ENCODE measurements around the gene ICAM2.

Gene ICAM2

GRCh38 chr17:63998721-63999679 lies 21.4 kb downstream of the ICAM2 start:
- peaks cover 25% of the 10 kb centered on the region for H3K27me3 ChIP-seq (ENCODE audit: control insufficient read depth, insufficient read depth, low read length)
- peaks cover 6% of the 10 kb centered on the region for H3K4me1 ChIP-seq (ENCODE audit: control insufficient read depth, insufficient read depth, low read length)
- H3K36me3 ChIP-seq (ENCODE audit: control insufficient read depth, insufficient read depth, low read length): no peaks in the 10 kb centered on the region
- peak overlapping the region; percentile 93 for H3K4me3 ChIP-seq (ENCODE audit: low read depth, low read length)
- H3K9me3 ChIP-seq (ENCODE audit: control insufficient read depth, insufficient read depth, low read length): no peaks in the 10 kb centered on the region
- H3K9ac ChIP-seq (ENCODE audit: low read depth, low read length): no peak overlapping the region

GRCh38 chr17:63998050-63998720 lies 22.2 kb downstream of the ICAM2 start, which contains the start of gene PRR29:
PRR29 (plus strand) TSS chr17:63998351; CDS start chr17:63998365, 14 bp downstream.
- Histone ChIP-seq H3K27me3 (ENCODE audit: control insufficient read depth, insufficient read depth, low read length) (peaks cover 29% of the 10 kb centered on the region), H3K36me3 (ENCODE audit: control insufficient read depth, insufficient read depth, low read length) (no peaks in the 10 kb centered on the region), H3K9ac (ENCODE audit: low read depth, low read length) (no peak within 1 kb of the TSS), H3K4me3 (ENCODE audit: low read depth, low read length) (peak within 1 kb of the TSS; percentile 93), H3K4me1 (ENCODE audit: control insufficient read depth, insufficient read depth, low read length) (peaks cover 6% of the 10 kb centered on the region), H3K9me3 (ENCODE audit: control insufficient read depth, insufficient read depth, low read length) (no peaks in the 10 kb centered on the region)

- peaks cover 6% of the 10 kb centered on the region for H3K4me1 ChIP-seq (ENCODE audit: control insufficient read depth, insufficient read depth, low read length)
- H3K9me3 ChIP-seq (ENCODE audit: control insufficient read depth, insufficient read depth, low read length): no peaks in the 10 kb centered on the region
- peaks cover 31% of the 10 kb centered on the region for H3K27me3 ChIP-seq (ENCODE audit: control insufficient read depth, insufficient read depth, low read length)
- H3K36me3 ChIP-seq (ENCODE audit: control insufficient read depth, insufficient read depth, low read length): no peaks in the 10 kb centered on the region
- H3K4me3 ChIP-seq (ENCODE audit: low read depth, low read length): peak overlapping the region; percentile 93
- H3K9ac ChIP-seq (ENCODE audit: low read depth, low read length): no peak overlapping the region
Observed at GRCh38 chr17:63997341-63998048, 22.9 kb downstream of the ICAM2 start.

GRCh38 chr17:63996430-63997182 lies 23.8 kb downstream of the ICAM2 start:
- H3K36me3 ChIP-seq (ENCODE audit: control insufficient read depth, insufficient read depth, low read length): no peaks in the 10 kb centered on the region
- peaks cover 6% of the 10 kb centered on the region for H3K4me1 ChIP-seq (ENCODE audit: control insufficient read depth, insufficient read depth, low read length)
- H3K9ac ChIP-seq (ENCODE audit: low read depth, low read length): no peak overlapping the region
- no peak overlapping the region for H3K4me3 ChIP-seq (ENCODE audit: low read depth, low read length)
- no peaks in the 10 kb centered on the region for H3K9me3 ChIP-seq (ENCODE audit: control insufficient read depth, insufficient read depth, low read length)
- H3K27me3 ChIP-seq (ENCODE audit: control insufficient read depth, insufficient read depth, low read length): peaks cover 37% of the 10 kb centered on the region

GRCh38 chr17:63995626-63996025 lies 24.8 kb downstream of the ICAM2 start:
- no peak overlapping the region for H3K4me3 ChIP-seq (ENCODE audit: low read depth, low read length)
- peaks cover 39% of the 10 kb centered on the region for H3K27me3 ChIP-seq (ENCODE audit: control insufficient read depth, insufficient read depth, low read length)
- no peaks in the 10 kb centered on the region for H3K36me3 ChIP-seq (ENCODE audit: control insufficient read depth, insufficient read depth, low read length)
- H3K4me1 ChIP-seq (ENCODE audit: control insufficient read depth, insufficient read depth, low read length): peaks cover 6% of the 10 kb centered on the region
- no peaks in the 10 kb centered on the region for H3K9me3 ChIP-seq (ENCODE audit: control insufficient read depth, insufficient read depth, low read length)
- H3K9ac ChIP-seq (ENCODE audit: low read depth, low read length): no peak overlapping the region

GRCh38 chr17:63993368-63993985 lies 27.0 kb downstream of the ICAM2 start:
- Histone ChIP-seq H3K36me3 (ENCODE audit: control insufficient read depth, insufficient read depth, low read length) (no peaks in the 10 kb centered on the region), H3K4me3 (ENCODE audit: low read depth, low read length) (no peak overlapping the region), H3K27me3 (ENCODE audit: control insufficient read depth, insufficient read depth, low read length) (peaks cover 30% of the 10 kb centered on the region), H3K4me1 (ENCODE audit: control insufficient read depth, insufficient read depth, low read length) (peaks cover 6% of the 10 kb centered on the region), H3K9me3 (ENCODE audit: control insufficient read depth, insufficient read depth, low read length) (no peaks in the 10 kb centered on the region), H3K9ac (ENCODE audit: low read depth, low read length) (no peak overlapping the region)

GRCh38 chr17:63991611-63992010 lies 28.8 kb downstream of the ICAM2 start:
- Histone ChIP-seq H3K9ac (ENCODE audit: low read depth, low read length) (no peak overlapping the region), H3K4me3 (ENCODE audit: low read depth, low read length) (no peak overlapping the region), H3K4me1 (ENCODE audit: control insufficient read depth, insufficient read depth, low read length) (no peaks in the 10 kb centered on the region), H3K36me3 (ENCODE audit: control insufficient read depth, insufficient read depth, low read length) (no peaks in the 10 kb centered on the region), H3K27me3 (ENCODE audit: control insufficient read depth, insufficient read depth, low read length) (peaks cover 18% of the 10 kb centered on the region), H3K9me3 (ENCODE audit: control insufficient read depth, insufficient read depth, low read length) (no peaks in the 10 kb centered on the region)

GRCh38 chr17:63989622-63990345 lies 30.6 kb downstream of the ICAM2 start:
- Histone ChIP-seq H3K27me3 (ENCODE audit: control insufficient read depth, insufficient read depth, low read length) (peaks cover 16% of the 10 kb centered on the region), H3K9ac (ENCODE audit: low read depth, low read length) (no peak overlapping the region), H3K9me3 (ENCODE audit: control insufficient read depth, insufficient read depth, low read length) (no peaks in the 10 kb centered on the region), H3K4me3 (ENCODE audit: low read depth, low read length) (no peak overlapping the region), H3K36me3 (ENCODE audit: control insufficient read depth, insufficient read depth, low read length) (no peaks in the 10 kb centered on the region), H3K4me1 (ENCODE audit: control insufficient read depth, insufficient read depth, low read length) (no peaks in the 10 kb centered on the region)

GRCh38 chr17:63988741-63989621 lies 31.5 kb downstream of the ICAM2 start:
- H3K4me1 ChIP-seq (ENCODE audit: control insufficient read depth, insufficient read depth, low read length): no peaks in the 10 kb centered on the region
- peaks cover 14% of the 10 kb centered on the region for H3K27me3 ChIP-seq (ENCODE audit: control insufficient read depth, insufficient read depth, low read length)
- H3K4me3 ChIP-seq (ENCODE audit: low read depth, low read length): no peak overlapping the region
- H3K9ac ChIP-seq (ENCODE audit: low read depth, low read length): no peak overlapping the region
- no peaks in the 10 kb centered on the region for H3K36me3 ChIP-seq (ENCODE audit: control insufficient read depth, insufficient read depth, low read length)
- no peaks in the 10 kb centered on the region for H3K9me3 ChIP-seq (ENCODE audit: control insufficient read depth, insufficient read depth, low read length)

GRCh38 chr17:63988127-63988478 lies 32.3 kb downstream of the ICAM2 start:
- H3K9ac ChIP-seq (ENCODE audit: low read depth, low read length): no peak overlapping the region
- no peaks in the 10 kb centered on the region for H3K4me1 ChIP-seq (ENCODE audit: control insufficient read depth, insufficient read depth, low read length)
- H3K27me3 ChIP-seq (ENCODE audit: control insufficient read depth, insufficient read depth, low read length): peaks cover 10% of the 10 kb centered on the region
- H3K36me3 ChIP-seq (ENCODE audit: control insufficient read depth, insufficient read depth, low read length): no peaks in the 10 kb centered on the region
- no peak overlapping the region for H3K4me3 ChIP-seq (ENCODE audit: low read depth, low read length)
- H3K9me3 ChIP-seq (ENCODE audit: control insufficient read depth, insufficient read depth, low read length): no peaks in the 10 kb centered on the region
